NOMO-1 treated with DMSO at 0.1 percent for 48 hours (cell line): ENCODE results near the gene SPTLC2.

ENCODE experiments used
- DNase-seq: peaks from one replicate; lab custom pipeline; 2025; ENCODE audit not compliant: unreplicated experiment; lab: John Stamatoyannopoulos, UW

SPTLC2 gene

GRCh38 chr14:77473921-77474320 is 142.5 kb downstream of the SPTLC2 start:
- no peak for DNase-seq

- DNase-seq = no peak
Measured at GRCh38 chr14:77470224-77470870, 146.1 kb downstream of the SPTLC2 start.

GRCh38 chr14:77469539-77469938 is 146.9 kb downstream of the SPTLC2 start:
- DNase-seq = no peak

GRCh38 chr14:77469067-77469505 is 147.4 kb downstream of the SPTLC2 start:
- no peak for DNase-seq

- no peak for DNase-seq
Measured at GRCh38 chr14:77467801-77468200, 148.6 kb downstream of the SPTLC2 start.

GRCh38 chr14:77459072-77459723 is 157.2 kb downstream of the SPTLC2 start:
- DNase-seq = peak; percentile 61

- DNase-seq = peak; percentile 12
Measured at GRCh38 chr14:77458249-77458950, 158.0 kb downstream of the SPTLC2 start.

- peak; percentile 99 for DNase-seq
Measured at GRCh38 chr14:77457522-77458248, 158.8 kb downstream of the SPTLC2 start, which contains the start of the genes AHSA1 and VIPAS39. Gene AHSA1, plus strand, starts transcription at chr14:77458093. Its CDS starts 97 bp downstream, at chr14:77458190. Gene VIPAS39, minus strand, starts transcription at chr14:77457601. Its CDS starts 3,499 bp downstream, at chr14:77454102.

- DNase-seq = no peak
Measured at GRCh38 chr14:77457115-77457521, 159.3 kb downstream of the SPTLC2 start.
